HG03097 (cell line): ENCODE results near the gene EXT2.

Source experiments
- ATAC-seq: cut with Tn5 transposase; IDR thresholded peaks from one replicate; pipeline ENCODE4 v1.9.1; 2021; ENCODE audit not compliant: unreplicated experiment, low FRiP score

EXT2 gene

DNA sequence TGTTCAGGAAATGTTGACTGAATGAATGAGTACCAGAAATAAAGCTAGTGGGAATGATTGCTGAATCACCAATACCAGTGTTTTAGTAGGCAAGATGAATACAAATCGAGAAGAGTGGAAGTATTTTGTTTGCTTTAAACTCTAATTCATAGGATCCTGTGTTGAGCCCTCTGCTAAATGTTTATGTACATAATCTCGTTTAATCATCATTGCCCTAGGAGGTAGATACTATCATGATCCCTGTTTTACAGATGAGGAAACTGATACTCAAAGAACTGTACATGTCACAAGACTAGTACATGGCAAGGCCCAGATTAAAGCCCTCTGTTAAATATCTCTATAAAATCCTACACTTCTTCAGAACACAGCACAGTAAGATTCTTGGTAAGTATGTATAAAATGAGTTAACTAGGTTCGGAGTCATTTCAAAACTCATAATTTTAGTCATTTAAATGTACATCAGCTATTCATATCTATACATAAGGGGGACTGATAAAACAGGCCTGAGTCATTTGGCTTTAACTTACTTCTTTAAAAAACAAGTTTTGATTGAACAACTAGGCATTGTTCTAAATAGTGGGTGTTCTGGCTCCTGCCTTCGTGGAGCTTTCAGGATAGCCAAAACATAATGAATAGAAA lies 97.1 kb downstream of the EXT2 start:
- no peak for ATAC-seq

DNA sequence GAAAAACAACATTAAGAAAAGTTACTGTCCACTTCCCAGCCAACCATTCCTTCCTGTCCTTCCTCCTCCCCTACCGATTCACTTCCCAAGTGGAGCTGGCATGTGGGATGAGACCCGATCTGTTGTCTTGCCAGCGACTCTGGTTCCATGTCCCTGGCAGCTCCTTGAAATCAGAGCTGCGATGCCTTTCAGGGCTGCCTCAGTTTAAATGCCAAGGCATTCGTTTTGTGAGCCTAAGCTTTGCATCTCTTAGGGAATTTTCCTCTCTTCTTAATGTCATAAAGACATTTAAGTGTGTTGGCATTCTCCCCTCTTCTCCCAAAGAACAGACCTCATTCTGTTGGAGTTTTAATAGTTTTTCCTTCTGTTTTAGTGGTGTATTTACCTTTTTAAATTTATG lies 98.4 kb downstream of the EXT2 start:
- ATAC-seq: no peak

- ATAC-seq: no peak
Observed at GRCh38 chr11:44198146-44198724, 102.8 kb downstream of the EXT2 start.

- no peak for ATAC-seq
Observed at GRCh38 chr11:44199298-44199697, 103.8 kb downstream of the EXT2 start.

DNA sequence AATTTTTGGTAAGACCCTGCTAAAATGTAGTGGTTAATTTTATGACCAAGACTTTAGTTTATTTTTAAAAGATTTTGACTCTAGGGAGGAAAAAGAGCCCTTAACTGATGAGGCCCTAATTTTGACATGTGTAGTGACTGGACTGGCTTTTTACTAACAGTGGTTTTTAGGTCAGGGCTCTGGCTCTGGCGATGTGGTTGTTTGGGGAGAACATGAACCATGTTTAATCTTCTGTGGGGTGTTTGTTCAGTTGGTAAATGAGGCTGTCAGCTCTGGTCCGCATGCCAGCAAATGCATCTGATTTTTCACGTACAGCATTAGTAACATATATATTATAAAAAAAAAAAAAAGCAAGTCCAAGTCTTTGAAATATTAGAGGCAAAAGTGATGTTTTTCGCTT lies 104.3 kb downstream of the EXT2 start:
- no peak for ATAC-seq

- no peak for ATAC-seq
Observed at GRCh38 chr11:44203270-44204043, 108.0 kb downstream of the EXT2 start.

DNA sequence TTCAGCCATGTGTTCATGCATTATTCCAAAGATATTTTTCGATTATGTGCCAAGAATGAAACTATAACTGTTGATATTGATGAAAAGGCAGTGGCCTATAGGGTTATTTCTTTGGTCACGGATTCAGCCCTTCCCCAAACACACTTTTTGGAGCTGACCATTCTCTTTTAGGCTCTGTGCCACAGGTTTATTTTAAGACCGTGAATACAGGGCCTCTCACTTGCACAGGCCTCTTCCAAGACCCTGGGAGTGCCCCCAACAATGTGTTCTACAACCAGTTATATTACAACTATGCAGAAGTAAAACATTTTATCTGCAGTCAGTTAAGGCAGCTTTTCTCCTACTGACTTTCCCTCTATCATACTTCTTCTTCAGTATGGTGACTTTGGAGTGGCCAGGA lies 109.9 kb downstream of the EXT2 start:
- ATAC-seq: no peak

GRCh38 chr11:44205836-44206235 lies 110.4 kb downstream of the EXT2 start:
- no peak for ATAC-seq

GRCh38 chr11:44207292-44207691 lies 111.8 kb downstream of the EXT2 start:
- ATAC-seq: no peak

DNA sequence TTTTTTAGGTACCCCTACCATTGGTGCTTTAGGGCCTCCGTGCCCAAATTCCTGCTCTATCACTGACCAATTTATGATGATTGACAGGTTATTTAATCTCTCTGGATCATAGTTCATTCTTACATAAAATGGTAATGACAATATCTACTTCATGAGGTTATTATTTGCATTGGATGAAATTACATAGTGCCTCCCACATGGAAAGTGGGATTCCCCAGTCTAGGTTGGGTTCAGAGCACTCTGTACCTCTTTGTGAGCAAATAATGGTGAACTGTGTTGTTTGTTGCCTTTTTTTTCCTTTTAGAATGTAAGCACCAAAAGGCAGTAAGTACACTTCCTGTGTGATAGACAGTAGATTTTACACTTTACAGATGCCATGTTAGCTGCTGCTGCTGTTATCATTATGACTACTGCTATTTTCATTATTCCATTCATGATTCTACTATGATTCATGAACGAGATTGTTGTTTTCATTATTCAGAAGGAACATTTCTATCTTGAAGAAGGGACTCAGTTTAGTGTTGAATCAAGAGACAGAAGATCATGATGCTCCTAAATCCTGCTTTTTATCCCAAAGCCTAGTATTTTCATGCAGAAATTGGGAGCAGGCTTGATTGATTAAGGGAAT lies 113.6 kb downstream of the EXT2 start:
- ATAC-seq: no peak

DNA sequence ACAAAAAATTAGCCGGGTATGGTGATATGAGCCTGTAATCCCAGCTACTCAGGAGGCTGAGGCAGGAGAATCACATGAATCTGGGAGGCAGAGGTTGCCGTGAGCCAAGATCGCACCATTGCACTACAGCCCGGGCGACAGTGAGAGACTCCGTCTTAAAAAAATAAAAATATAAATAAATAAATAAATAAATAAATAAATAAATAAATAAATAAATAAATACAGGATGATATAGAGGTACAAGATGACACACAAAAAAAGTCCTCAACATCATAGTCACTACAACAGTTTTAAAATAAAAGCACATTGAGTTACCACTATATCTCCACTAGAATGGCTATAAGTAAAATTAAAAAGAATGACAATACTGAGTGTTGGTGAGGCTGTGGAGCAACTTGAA lies 116.7 kb downstream of the EXT2 start:
- ATAC-seq: no peak

- ATAC-seq: no peak
Observed at GRCh38 chr11:44213148-44213547, 117.7 kb downstream of the EXT2 start.

DNA sequence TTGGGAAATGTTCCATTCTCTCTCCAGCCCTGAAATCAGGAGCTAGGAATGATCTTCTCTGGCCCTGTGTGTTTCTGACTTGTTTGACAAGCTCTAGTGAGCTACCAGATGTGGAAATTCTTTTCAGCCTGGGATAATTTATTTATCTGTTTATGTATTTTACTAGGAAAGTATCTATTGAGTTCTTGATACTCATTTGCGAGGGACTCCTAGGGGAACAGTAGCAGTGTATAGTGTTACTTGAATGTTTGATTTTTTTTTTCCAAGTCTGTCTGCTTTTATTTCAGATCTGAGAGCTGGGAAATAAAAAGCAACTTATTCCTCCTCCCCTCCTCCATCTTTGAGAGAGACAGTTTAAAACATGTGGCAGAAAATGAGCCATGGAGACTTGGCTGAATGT lies 122.0 kb downstream of the EXT2 start:
- ATAC-seq: no peak

- no peak for ATAC-seq
Observed at GRCh38 chr11:44219830-44220796, 124.6 kb downstream of the EXT2 start.

GRCh38 chr11:44221456-44221855 lies 126.0 kb downstream of the EXT2 start:
- no peak for ATAC-seq

DNA sequence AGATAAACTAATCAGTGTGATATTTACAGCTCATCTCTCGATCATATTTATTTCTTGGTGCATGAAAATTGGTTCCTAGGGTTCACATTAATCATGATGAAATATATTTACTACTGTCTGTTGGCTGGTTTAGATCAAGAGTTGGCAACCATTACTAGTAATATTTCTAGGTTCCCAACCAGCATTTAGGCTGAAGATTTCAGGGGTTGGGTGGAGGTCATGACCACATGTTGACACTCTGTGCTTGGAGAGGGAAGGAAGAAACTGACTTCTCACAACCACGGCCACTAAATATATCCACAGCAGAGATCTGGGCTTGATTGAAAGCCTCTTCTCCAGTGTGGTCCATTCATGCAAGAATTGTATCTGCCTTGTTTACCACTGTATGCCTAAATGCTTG lies 126.5 kb downstream of the EXT2 start:
- no peak for ATAC-seq

GRCh38 chr11:44223238-44223637 lies 127.8 kb downstream of the EXT2 start:
- no peak for ATAC-seq

DNA sequence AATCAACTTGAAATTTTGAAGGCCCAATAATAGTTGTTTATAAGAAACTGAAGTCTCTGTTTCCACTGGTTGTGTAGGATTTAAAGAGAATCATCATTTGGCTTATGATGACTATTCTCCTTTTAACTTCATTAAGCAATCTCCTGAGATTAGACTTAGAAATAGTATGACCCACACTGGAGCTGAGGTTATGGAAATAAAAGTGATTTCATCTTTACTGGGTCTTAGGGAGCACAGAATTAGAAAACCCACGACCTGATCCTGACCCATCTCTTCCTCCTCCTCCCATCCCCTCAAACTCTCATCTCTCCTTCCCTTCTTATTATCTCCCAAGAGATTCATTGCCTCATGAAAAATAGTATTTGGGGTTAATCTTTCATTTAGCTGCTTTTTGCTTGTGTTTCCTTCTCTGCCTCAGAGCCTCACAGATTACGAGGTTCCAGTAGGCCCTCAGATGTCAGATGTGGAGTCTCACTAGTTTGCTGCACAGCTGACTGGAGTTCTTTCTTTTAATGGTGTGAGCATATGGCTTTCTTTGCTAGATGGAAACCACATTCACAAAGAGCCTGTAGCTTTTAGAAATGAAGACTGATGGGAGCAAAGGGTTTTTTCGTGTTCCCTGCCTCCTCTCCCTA lies 129.5 kb downstream of the EXT2 start:
- ATAC-seq: no peak

GRCh38 chr11:44226490-44226889 lies 131.0 kb downstream of the EXT2 start:
- ATAC-seq: no peak

GRCh38 chr11:44226945-44227344 lies 131.5 kb downstream of the EXT2 start:
- ATAC-seq: no peak
